Cardiac fibroblast (primary cell): ENCODE measurements around the gene IRF7.
A peak's percentile ranks its signal among the peaks of the same experiment; 100 is the strongest.

Experiments
- DNase-seq, 2 donors: peaks; one replicate each; pipeline versions ENCODE4 v3.0.0 to v3.0.0-alpha.2; 2010; ENCODE audit warnings: low read depth in 2 of 2
- H3K4me3 ChIP-seq, 2 donors: replicated peaks in 1 of 2; 1 replicate in 1 of 2; 2 replicates in 1 of 2; pipeline ENCODE4 v1.5.1; 2011; ENCODE audit warnings: low read depth in 2 of 2, low read length in 2 of 2, mild to moderate bottlenecking in 2 of 2, moderate library complexity in 1 of 2
- TF ChIP-seq, protein P1 (sequence below): IDR thresholded peaks from one replicate; pipeline ENCODE4 v1.5.1; 2011; ENCODE audit warnings: low read depth, mild to moderate bottlenecking, low read length, inconsistent platforms

Gene IRF7

DNA sequence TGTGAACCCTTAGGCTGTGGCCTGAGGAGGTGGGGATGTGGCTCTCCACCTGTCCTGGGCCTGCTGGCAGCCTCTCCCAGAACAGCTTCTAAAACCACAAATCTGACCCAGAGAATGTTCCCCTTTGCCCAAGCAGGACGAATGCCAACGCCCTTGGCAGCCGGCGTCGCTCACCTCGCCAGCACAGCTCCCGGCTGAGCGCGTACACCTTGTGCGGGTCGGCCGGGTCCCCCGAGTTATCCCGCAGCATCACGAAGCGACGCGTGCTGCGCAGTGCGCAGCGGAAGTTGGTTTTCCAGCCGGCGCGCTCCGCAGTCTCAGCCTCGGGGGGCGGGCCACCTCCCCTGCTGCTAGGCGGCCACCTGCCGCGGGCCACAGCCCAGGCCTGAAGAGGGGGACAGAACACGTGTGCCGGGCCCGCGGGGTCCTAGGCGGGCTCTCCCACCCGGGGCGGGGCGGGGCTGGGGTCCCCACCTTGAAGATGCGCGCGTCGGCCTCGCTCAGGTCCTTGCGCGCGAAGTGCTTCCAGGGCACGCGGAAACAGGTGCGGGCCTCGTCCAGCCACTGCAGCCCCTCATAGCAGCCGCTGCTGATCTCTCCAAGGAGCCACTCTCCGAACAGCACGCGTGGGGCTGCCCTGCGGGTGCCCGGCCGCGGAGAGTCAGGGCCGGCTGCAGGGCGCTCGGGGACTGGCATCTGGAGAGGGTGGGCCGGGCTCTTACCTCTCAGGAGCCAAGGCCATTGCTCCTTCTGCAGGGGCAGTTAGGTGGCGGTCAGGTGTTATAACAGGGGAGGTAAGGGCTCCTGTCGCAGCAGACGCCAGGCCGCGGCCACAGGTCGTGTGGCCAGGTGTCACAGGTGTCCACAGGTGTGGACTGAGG is 887 bp downstream of the IRF7 start:
- no peak for DNase-seq
- TF ChIP-seq, protein P1, sequence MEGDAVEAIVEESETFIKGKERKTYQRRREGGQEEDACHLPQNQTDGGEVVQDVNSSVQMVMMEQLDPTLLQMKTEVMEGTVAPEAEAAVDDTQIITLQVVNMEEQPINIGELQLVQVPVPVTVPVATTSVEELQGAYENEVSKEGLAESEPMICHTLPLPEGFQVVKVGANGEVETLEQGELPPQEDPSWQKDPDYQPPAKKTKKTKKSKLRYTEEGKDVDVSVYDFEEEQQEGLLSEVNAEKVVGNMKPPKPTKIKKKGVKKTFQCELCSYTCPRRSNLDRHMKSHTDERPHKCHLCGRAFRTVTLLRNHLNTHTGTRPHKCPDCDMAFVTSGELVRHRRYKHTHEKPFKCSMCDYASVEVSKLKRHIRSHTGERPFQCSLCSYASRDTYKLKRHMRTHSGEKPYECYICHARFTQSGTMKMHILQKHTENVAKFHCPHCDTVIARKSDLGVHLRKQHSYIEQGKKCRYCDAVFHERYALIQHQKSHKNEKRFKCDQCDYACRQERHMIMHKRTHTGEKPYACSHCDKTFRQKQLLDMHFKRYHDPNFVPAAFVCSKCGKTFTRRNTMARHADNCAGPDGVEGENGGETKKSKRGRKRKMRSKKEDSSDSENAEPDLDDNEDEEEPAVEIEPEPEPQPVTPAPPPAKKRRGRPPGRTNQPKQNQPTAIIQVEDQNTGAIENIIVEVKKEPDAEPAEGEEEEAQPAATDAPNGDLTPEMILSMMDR: no peak
- peak overlapping the region; percentile 60 to 73 for H3K4me3 ChIP-seq

DNA sequence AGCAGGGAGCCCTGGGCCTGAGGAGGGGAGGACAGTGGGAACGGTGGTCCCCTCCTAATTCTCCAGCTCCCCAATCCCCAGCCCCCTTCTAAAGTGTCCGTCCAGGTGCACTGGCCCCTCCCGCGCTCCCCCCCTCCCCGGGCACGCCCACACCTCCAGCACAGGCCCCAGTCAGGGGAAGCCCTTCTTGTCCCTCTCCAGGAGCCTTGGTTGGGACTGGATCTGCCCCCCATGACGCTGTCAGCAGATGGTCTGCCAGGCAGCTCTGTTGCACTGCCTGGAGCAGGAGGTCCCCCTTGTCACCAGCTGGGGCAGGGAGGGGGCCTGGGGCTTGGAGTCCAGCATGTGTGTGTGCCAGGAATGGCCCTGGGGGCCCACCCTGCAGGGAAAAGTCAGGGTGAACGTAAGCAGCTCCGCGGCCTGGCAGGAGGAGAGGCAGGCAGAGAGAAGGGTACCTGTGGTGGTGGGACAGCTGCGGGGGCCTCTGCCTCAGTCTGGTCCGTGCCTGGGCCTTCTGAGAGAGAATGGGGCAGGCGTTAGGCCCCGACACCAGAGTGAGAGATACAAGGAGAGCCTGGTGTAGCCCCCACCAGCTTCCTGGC is 1.6 kb downstream of the IRF7 start:
- no peak for DNase-seq
- TF ChIP-seq, protein P1: no peak
- no peak overlapping the region for H3K4me3 ChIP-seq

DNA sequence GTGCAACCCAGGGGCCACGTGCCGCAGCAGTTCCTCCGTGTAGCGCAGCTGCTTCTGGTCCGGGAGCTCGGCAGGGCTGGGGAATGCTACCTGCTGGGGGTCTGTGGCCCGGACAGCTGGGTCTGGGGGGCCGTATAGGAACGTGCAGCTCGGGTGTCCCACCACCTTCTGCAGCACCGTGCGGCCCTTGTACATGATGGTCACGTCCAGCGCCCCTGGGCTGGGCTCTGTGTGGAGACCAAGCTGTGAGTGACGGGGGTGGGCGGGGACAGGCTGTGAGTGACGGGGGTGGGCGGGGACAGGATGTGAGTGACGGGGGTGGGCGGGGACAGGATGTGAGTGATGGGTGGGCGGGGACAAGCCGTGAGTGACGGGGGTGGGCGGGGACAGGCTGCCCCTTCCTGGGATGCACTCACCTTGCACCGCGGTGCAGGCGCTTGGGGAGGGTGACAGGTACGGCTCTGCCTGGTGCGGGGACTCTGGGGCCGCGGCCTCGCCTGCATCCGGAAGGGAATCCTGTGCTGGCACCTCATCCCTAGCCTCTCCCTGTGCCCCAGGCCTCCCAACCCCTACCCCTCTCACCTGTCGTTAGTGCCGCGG is 2.3 kb downstream of the IRF7 start:
- DNase-seq: peak; percentile 34 to 57
- H3K4me3 ChIP-seq: no peak overlapping the region
- TF ChIP-seq, protein P1: no peak

DNA sequence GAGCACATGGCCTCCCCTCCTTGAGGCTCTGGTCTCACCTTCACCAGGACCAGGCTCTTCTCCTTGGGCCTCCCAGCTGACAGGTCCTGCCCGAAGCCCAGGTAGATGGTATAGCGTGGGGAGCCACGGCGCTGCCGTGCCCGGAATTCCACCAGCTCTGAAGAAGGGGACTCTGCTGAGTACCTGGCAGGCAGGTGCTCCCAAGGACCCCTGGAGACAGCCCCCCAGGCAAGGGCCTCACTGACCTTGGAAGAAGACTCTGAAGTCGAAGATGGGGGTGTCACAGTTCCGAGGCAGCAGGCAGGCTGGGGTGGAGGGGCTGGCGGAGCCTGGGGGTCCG is 2.8 kb downstream of the IRF7 start:
- DNase-seq: no peak
- TF ChIP-seq, protein P1: no peak

DNA sequence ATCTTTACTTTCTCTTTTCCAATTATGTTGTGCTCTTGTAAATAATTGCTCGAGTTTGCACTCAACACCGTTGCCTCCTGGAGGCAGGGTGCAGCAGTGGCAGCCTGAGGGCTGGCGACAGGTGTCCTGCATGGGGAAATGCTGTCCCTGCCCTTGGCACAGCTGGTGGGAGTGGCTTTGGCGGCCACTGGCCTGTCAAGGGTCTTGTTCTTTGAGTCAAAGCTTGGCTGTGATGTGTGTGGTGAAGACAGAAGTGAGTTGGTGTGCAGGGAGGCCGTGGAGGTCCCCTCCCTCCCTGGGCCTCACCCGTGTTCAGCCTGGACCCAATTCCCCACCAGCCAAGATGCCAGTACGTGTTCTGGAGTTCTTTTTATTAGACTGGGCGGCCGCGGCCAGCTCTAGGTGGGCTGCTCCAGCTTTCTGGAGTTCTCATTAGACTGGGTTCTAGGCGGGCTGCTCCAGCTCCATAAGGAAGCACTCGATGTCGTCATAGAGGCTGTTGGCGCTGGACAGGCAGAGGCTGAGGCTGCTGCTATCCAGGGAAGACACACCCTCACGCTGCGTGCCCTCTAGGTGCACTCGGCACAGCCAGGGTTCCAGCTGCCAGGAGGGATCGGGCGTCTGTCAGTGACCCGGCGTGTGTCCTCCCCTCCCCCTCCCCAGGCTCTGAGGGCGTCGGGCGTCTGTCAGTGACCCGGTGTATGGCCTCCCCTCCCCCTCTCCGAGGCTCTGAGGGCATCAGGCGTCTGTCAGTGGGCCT is 3.4 kb downstream of the IRF7 start:
- peak; percentile 22 to 27 for DNase-seq
- H3K4me3 ChIP-seq: no peak overlapping the region
- TF ChIP-seq, protein P1: peak; percentile 39

More for the DNA sequence above, 2.8 kb downstream of the IRF7 start:
- H3K4me3 ChIP-seq: no peak overlapping the region
